Esophagus mucosa (tissue), 1 donor: ENCODE data around the gene PANK1. TPM values are rescaled to one million over a fixed set of nuclear protein-coding genes. Genes with fewer than 3 reads are reported as not detected.

Source experiments
- total RNA-seq: library from RNA; stranded (reverse); gene quantifications from one replicate; pipeline ENCODE4 v1.2.4, GENCODE V29; 2023
- donor health status: DM: yes; HTN: yes; CAD: no.

The PANK1 gene
- total RNA-seq, 1 donor from 2014 or later, result 5.7 TPM

Other genes with a start within 250 kb of the PANK1 start
- gene IFIT5, start 230.7 kb downstream of the PANK1 start, total RNA-seq, result 5.3 TPM
- 0.08 TPM for gene SLC16A12, start 109.6 kb downstream of the PANK1 start, total RNA-seq
- 21.0 TPM for gene KIF20B, start 56.3 kb upstream of the PANK1 start, total RNA-seq